Spinal cord (tissue), 10 donors: ENCODE results near the gene SP6. TPM values are rescaled to one million over a fixed set of nuclear protein-coding genes. Genes with fewer than 3 reads are reported as not detected.

Experiments
- DNase-seq, 6 donors: peaks; one replicate each; pipeline versions ENCODE4 v3.0.0 to v3.0.0-alpha.2; 2013 to 2015; ENCODE audit warnings: low spot score in 6 of 6, low read depth in 4 of 6
- H3K27ac ChIP-seq: one replicate; pipeline ENCODE4 v1.5.1; 2013; ENCODE audit warnings: low read depth, low read length, control low read depth
- H3K27me3 ChIP-seq: one replicate; pipeline ENCODE4 v1.6.1; 2013; ENCODE audit warnings: low read length; ENCODE audit not compliant: control insufficient read depth, insufficient read depth
- H3K36me3 ChIP-seq: one replicate; pipeline ENCODE4 v1.6.1; 2013; ENCODE audit warnings: low read length; ENCODE audit not compliant: control insufficient read depth, insufficient read depth
- H3K4me1 ChIP-seq: one replicate; pipeline ENCODE4 v1.6.1; 2013; ENCODE audit warnings: low read length; ENCODE audit not compliant: control insufficient read depth, insufficient read depth
- H3K4me3 ChIP-seq: one replicate; pipeline ENCODE4 v1.5.1; 2013; ENCODE audit warnings: low read depth, low read length, control low read depth
- H3K9me3 ChIP-seq: one replicate; pipeline ENCODE4 v1.6.1; 2013; ENCODE audit warnings: low read length; ENCODE audit not compliant: control insufficient read depth, insufficient read depth
- WGBS: methylation state at CpG from one replicate; pipeline ENCODE4 v1.1.5; 2013; ENCODE audit warnings: missing lambda C conversion rate; ENCODE audit not compliant: insufficient coverage; 5-methylcytosine and 5-hydroxymethylcytosine counted together
- polyA plus RNA-seq, 2 donors: library from polyadenylated mRNA; unstranded; fragments of 120-200 nt; gene quantifications; one replicate each; pipeline ENCODE4 v1.2.1, GENCODE V29; 2013; ENCODE audit not compliant: insufficient read length in 2 of 2
- total RNA-seq, 2 donors: library from RNA; depleted of rRNA in 1 of 2; stranded (reverse); fragments of 120-200 nt in 1 of 2; fragments of >200 nt in 1 of 2; gene quantifications; one replicate each; pipeline versions ENCODE4 v1.2.3 to v1.2.4, GENCODE V29; 2013 to 2014
- donor health status: healthy.

The SP6 gene
- total and polyA plus RNA-seq, 4 donors, result 0.22 to 0.92 (median 0.40) TPM

DNA sequence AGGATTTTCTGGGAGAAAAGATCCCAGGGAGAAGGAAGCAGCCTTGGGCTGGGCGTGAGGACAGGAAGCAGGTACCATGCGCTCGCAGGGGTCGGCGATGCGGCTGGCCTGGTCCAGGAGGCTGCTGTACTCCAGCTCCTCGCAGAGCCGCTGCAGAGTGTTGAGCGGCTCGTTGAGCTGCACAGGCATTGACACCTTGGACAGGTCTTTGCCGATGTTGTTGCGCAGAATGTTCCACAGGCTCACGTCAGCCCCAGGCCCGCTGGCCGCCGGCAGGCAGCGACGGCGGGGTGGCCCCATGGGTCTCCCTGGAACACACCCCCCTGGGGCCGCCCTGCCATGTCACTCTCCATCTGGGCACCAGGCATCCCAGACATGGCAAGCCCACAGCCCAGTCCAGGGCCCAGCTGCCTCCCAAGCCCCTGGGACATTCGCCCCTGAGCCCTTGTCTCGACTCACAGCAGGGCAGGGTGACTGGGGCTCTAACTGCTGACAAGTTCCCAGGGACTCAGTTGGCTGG, 37.4 kb downstream of the SP6 start:
- WGBS, result 94% methylated on average over 22 of the region's 22 CpGs

DNA sequence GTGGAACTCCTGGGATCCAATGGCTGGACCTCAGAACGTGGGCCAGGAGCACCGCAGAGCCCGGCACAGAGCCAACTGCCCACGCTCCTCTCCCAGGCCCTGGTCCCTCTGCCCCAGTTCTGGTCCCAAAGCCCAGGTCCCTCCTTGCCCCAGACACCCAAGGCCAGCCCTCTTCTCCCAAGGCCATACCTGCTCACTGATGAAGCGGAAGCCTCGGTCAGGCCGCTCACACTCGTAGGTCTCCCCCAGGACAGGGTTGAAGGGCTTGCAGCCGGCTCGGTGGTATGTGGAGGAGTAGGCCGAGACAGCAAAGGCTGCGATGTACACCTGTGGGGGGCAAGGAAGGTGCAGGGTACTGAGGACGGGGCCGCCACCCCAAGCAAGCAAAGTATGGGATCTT, 37.9 kb downstream of the SP6 start:
- H3K9me3 ChIP-seq, result no peaks in the 10 kb centered on the region
- H3K36me3 ChIP-seq, result peaks cover 99% of the 10 kb centered on the region
- H3K4me1 ChIP-seq, result peaks cover 5% of the 10 kb centered on the region
- no peak for DNase-seq
- 95% methylated on average over 14 of the region's 14 CpGs for WGBS
- no peak overlapping the region for H3K27ac ChIP-seq
- H3K4me3 ChIP-seq, result no peak overlapping the region
- no peaks in the 10 kb centered on the region for H3K27me3 ChIP-seq

More for the DNA sequence above, 37.4 kb downstream of the SP6 start:
- H3K4me3 ChIP-seq, result no peak overlapping the region
- peaks cover 99% of the 10 kb centered on the region for H3K36me3 ChIP-seq
- peaks cover 5% of the 10 kb centered on the region for H3K4me1 ChIP-seq
- DNase-seq, result no peak
- H3K27me3 ChIP-seq, result no peaks in the 10 kb centered on the region
- no peak overlapping the region for H3K27ac ChIP-seq
- H3K9me3 ChIP-seq, result no peaks in the 10 kb centered on the region

DNA sequence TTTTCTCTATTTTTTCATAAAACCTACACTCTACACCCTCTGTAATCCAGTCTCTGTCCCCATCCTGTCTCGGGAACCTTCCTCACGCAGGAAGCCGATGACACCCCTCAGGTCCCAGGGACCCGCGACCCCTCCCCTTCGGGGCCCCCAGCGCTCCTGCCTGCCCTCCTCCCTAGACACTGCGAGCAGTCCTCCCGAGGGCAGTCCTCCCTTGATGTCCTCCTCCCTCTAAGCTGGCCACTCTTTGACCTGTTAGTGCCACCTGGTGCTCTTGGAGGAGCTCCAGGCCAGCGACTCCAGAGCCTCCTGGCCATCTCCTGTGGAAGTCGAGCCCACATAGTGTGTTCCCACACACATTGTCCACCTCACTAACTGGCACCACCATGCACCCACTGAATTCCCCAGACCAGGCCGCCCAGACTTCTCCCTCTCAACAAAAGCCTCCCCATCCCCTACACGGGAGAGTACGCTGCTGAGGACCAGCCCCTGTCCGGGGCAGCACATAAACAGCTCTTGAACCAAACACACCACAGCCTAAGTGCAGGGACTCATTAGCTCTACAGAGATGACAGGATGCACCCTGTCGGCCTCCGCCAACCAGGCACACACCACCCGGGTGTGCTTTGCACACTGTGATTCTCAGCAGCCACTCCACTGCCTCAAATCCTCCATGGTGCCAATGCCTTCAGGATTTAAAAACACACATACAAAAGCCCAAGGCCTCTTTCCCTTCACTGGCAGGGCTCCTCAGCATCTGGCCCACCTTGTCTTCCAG, 38.6 kb downstream of the SP6 start:
- Histone ChIP-seq H3K27me3 (no peaks in the 10 kb centered on the region), H3K27ac (no peak overlapping the region), H3K36me3 (peaks cover 99% of the 10 kb centered on the region), H3K4me1 (peaks cover 5% of the 10 kb centered on the region), H3K9me3 (no peaks in the 10 kb centered on the region), H3K4me3 (no peak overlapping the region)
- WGBS, result 84% methylated on average over 18 of the region's 18 CpGs
- DNase-seq, result no peak

DNA sequence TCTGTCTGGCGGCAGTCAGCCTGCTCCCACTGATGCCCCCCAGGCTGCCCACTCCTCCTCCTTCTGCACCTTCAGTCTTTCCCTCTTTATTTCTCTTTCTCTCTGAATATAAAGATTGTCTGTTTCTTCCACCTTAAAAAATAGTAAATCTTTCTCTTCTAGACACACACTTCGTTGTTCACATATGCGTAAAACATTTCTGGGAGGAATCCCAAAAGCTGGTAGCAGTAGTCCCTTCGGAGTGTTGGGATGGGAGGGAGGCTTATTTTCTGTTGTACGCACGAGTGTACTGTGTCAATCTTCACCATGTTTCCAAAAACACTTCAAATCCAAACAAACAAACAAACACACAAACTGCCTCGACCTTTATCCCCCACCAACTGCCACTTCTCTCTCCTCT, 39.3 kb downstream of the SP6 start:
- H3K4me3 ChIP-seq, result no peak overlapping the region
- no peaks in the 10 kb centered on the region for H3K9me3 ChIP-seq
- H3K27me3 ChIP-seq, result no peaks in the 10 kb centered on the region
- H3K4me1 ChIP-seq, result peaks cover 5% of the 10 kb centered on the region
- peaks cover 98% of the 10 kb centered on the region for H3K36me3 ChIP-seq
- no peak overlapping the region for H3K27ac ChIP-seq
- no peak for DNase-seq
- WGBS, result no CpG with 5 or more reads among the region's 7 CpGs

DNA sequence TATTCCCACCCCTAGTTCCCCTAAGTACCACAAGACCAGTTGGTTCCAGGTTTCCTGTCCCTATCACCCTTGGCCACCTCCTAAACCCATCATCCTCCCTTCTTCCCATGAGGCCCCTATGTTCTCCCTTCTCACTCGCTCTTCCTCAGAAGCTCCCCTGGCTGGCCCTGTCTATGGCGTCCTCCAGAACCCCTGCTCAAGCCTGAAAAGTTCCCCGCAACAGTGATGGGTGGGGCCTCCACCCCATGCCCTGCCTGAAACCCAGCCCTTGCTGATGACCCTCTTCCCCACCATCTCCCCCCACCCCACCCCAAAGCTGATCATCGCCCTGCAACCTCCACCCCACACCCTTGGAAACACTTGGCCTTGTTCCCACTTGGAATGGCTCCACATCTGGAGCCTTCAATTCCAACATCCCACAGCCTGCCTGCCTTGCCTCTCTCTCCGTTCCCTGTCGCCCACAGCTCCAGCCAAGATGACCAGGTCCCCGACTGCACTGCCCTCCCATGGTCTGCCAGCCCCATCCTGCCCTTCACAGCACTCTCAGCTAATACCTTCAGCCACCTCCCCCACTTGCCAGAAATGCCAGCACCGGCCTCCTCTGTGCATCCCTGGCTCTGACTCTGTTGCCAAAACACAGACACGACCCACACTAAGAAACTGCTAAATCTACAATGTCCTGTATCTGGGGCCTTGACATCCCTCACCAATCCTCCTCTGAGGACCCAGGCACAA, 39.9 kb downstream of the SP6 start:
- no peak for DNase-seq
- Histone ChIP-seq H3K4me1 (peaks cover 5% of the 10 kb centered on the region), H3K27me3 (no peaks in the 10 kb centered on the region), H3K27ac (no peak overlapping the region), H3K4me3 (no peak overlapping the region), H3K36me3 (peaks cover 97% of the 10 kb centered on the region), H3K9me3 (no peaks in the 10 kb centered on the region)
- 69% methylated on average over 9 of the region's 9 CpGs for WGBS

DNA sequence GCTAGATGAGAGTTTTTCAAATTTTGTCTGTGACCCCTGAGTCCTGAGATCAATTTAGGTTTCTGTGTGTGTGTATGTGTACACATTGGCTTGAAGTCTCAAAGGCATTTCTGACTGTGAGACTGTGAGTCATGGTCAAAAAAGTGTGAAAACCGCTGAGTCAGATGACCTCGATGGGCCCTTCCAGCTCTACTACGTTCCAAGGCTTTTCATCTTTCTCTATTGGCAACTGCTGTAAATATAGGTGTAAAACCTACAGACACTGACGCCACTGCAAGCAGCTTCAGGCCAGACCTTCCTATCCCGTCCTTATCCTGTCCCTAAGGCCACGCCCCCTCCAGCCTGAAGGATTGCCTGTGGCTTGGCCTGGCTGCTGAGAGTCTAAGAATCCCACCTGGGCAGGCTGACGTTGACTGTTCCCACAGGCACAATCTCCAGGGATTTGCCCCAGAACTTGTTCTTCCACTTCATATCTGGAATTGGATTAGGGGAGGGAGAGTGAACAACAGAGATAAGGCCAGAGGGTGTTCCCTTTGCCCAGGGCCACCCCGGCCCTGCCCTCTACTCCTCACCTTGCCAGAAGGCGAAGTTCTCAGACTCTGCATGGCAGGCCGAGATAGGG, 40.7 kb downstream of the SP6 start:
- H3K36me3 ChIP-seq, result peaks cover 92% of the 10 kb centered on the region
- no peak for DNase-seq
- WGBS, result 33% methylated on average over 5 of the region's 10 CpGs
- no peak overlapping the region for H3K27ac ChIP-seq
- peaks cover 5% of the 10 kb centered on the region for H3K4me1 ChIP-seq
- no peaks in the 10 kb centered on the region for H3K27me3 ChIP-seq
- no peaks in the 10 kb centered on the region for H3K9me3 ChIP-seq
- H3K4me3 ChIP-seq, result no peak overlapping the region

DNA sequence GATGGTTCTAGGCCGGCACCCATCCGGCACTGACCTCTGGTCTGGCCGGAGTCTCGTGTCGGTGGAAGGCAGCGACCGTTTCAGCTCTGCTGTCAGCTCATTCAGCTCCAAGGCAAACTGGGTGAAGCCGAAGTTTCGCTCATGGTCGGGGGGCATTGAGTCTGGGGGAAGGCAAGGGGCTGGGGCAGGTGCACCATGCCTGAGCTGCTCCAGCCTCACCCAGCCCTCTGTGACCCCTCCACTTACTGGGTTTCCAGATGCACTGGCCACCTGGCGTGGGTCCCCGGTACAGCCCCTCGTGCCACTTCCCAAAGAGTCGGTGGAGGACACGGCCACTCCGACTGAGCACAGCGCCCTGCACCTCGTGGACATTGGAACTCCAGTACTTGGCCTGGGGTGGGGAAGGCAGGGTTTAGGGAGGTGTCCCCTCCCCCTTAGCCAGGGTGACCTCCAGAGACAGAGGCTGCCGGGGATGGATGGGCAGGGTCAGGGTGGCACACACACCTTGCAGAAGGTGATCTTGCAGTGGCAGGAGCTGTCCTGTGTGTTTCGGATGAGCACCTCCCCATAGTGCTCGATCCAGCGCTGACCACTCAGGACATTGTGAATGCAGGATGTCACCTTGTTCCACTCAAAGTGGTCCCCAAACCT, 42.0 kb downstream of the SP6 start:
- no peak for DNase-seq
- peaks cover 5% of the 10 kb centered on the region for H3K4me1 ChIP-seq
- no peaks in the 10 kb centered on the region for H3K27me3 ChIP-seq
- WGBS, result 93% methylated on average over 22 of the region's 22 CpGs
- H3K36me3 ChIP-seq, result peaks cover 78% of the 10 kb centered on the region
- no peaks in the 10 kb centered on the region for H3K9me3 ChIP-seq
- no peak overlapping the region for H3K4me3 ChIP-seq
- no peak overlapping the region for H3K27ac ChIP-seq

DNA sequence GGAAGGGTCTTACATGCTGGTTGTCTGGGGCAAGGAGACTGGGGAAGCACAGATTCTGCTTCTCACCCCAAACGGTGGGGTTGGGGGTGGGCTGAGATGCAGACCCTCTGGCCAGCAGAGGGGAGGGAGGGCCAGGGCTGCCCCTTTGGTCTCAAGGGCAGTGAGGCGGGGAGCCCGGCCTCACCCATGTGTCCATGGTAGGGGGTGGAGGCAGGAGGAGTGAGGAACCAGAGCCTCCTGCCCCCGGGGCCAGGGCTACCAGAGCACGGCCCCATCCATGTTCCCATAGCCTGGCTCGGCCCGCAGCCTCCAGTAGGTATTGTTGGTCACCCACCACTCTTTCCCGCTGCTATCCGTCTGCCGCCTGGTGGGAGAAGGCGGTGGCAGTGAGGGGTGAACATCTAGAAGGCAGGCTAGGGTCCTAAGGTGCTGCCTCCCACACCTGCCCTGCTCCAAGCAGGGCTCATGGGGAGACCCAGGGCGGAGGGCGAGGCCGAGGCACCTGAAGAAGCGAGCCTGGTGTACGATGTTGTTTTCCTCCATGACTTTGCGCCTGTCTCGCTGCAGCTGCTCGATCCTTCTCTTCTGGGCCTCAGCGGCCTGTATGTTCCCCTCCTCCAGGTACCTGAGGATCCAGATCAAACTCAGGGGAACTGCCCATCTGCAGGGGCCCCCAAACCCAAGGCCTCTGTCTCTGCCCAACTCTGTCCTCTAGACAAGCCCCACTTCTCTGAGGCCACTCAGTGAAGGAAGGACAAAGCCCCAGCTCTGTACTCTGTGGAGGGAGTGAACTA, 42.7 kb downstream of the SP6 start:
- Histone ChIP-seq H3K9me3 (no peaks in the 10 kb centered on the region), H3K27me3 (no peaks in the 10 kb centered on the region), H3K4me1 (peaks cover 5% of the 10 kb centered on the region), H3K4me3 (no peak overlapping the region), H3K27ac (no peak overlapping the region), H3K36me3 (peaks cover 71% of the 10 kb centered on the region)
- WGBS, result 94% methylated on average over 19 of the region's 20 CpGs
- DNase-seq, result no peak

DNA sequence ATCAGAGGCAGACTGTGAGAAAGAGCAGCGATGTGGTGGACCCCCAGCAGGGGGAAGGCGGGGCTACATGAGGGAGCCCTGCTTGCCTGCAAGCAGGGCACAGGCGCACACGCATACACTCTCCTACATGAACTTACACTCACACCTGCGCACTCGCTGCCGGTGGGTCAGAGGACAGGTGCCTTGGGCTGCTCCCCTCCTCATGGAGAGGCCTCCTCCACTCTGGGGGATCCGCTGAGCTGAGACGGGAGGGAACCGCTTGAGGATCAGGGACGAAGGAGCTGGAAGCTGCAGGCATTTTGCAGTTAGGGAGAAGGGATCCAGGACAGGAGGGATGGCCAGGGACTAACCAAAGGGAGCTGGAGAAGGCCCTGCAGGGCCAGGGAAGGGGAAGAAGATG, 43.5 kb downstream of the SP6 start:
- Histone ChIP-seq H3K27me3 (no peaks in the 10 kb centered on the region), H3K27ac (no peak overlapping the region), H3K9me3 (no peaks in the 10 kb centered on the region), H3K36me3 (peaks cover 63% of the 10 kb centered on the region), H3K4me3 (no peak overlapping the region), H3K4me1 (peaks cover 5% of the 10 kb centered on the region)
- WGBS, result 81% methylated on average over 5 of the region's 11 CpGs
- DNase-seq, result no peak
